Measurements from ENCODE around the gene ZNF148. TPM values are rescaled to one million over a fixed set of nuclear protein-coding genes. Genes with fewer than 3 reads are reported as not detected.

The ZNF148 gene
- total RNA-seq, 4 donors from 2014 or later, result 32.4 to 50.7 (median 39.4) TPM

GRCh38 chr3:125300416-125300815 lies 74.7 kb downstream of the ZNF148 start:
- no peak for TF ChIP-seq EP300 (IDR thresholded peaks at IDR 0.05)
- TF ChIP-seq POLR2A (IDR thresholded peaks at IDR 0.05), result no peak
- no peak for TF ChIP-seq POLR2AphosphoS5 (IDR thresholded peaks at IDR 0.05)
- TF ChIP-seq, protein P1, sequence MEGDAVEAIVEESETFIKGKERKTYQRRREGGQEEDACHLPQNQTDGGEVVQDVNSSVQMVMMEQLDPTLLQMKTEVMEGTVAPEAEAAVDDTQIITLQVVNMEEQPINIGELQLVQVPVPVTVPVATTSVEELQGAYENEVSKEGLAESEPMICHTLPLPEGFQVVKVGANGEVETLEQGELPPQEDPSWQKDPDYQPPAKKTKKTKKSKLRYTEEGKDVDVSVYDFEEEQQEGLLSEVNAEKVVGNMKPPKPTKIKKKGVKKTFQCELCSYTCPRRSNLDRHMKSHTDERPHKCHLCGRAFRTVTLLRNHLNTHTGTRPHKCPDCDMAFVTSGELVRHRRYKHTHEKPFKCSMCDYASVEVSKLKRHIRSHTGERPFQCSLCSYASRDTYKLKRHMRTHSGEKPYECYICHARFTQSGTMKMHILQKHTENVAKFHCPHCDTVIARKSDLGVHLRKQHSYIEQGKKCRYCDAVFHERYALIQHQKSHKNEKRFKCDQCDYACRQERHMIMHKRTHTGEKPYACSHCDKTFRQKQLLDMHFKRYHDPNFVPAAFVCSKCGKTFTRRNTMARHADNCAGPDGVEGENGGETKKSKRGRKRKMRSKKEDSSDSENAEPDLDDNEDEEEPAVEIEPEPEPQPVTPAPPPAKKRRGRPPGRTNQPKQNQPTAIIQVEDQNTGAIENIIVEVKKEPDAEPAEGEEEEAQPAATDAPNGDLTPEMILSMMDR (IDR thresholded peaks at IDR 0.05), result no peak
- H3K9me3 ChIP-seq, result no peaks in the 10 kb centered on the region
- no peak for ATAC-seq
- H3K4me1 ChIP-seq, result peaks cover 0 to 15% (median 0%) of the 10 kb centered on the region in 3 donors
- H3K27me3 ChIP-seq, result no peaks in the 10 kb centered on the region
- WGBS, 2 donors (ENCODE audit: low coverage in 1 of 2), result 80 to 83% methylated on average over 3 of the region's 3 CpGs
- peaks cover 0 to 4% of the 10 kb centered on the region in 2 donors for H3K36me3 ChIP-seq
- H3K4me3 ChIP-seq, result no peak overlapping the region
- no peak overlapping the region for H3K27ac ChIP-seq

DNA sequence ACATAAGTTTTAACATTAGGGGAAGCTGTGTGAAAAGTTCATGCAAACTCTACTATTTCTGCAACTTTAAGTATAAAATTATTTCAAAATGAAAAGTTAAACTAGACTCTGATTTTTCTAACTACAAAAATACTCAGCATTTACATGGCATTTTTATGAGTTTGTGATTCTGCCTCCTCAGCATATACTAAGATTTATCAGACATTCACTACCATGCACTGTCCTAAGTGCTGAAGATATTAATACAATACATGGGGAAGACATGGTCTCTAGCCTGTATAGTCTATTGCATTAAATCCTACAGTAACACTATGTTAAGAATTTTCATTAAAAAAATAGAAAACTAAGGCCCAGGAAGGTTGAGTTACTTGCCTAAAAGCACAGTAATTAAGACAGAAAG lies 80.7 kb downstream of the ZNF148 start:
- no peaks in the 10 kb centered on the region for H3K27me3 ChIP-seq
- H3K4me1 ChIP-seq, result peaks cover 0 to 5% (median 0%) of the 10 kb centered on the region in 3 donors
- H3K36me3 ChIP-seq, result no peaks in the 10 kb centered on the region
- ATAC-seq, result no peak
- no peak overlapping the region for H3K27ac ChIP-seq
- H3K4me3 ChIP-seq, result no peak overlapping the region
- no peaks in the 10 kb centered on the region for H3K9me3 ChIP-seq
- TF ChIP-seq, protein P1 (IDR thresholded peaks at IDR 0.05), result no peak
- no peak for TF ChIP-seq POLR2AphosphoS5 (IDR thresholded peaks at IDR 0.05)
- TF ChIP-seq EP300 (IDR thresholded peaks at IDR 0.05), result no peak
- TF ChIP-seq POLR2A (IDR thresholded peaks at IDR 0.05), result no peak

GRCh38 chr3:125292015-125292414 lies 83.1 kb downstream of the ZNF148 start:
- no peaks in the 10 kb centered on the region for H3K27me3 ChIP-seq

GRCh38 chr3:125289429-125289981 lies 85.6 kb downstream of the ZNF148 start:
- 70 to 100% methylated on average over 4 of the region's 4 CpGs for WGBS, 2 donors (ENCODE audit: low coverage in 1 of 2)
- Histone ChIP-seq H3K36me3 (peaks cover 0 to 11% of the 10 kb centered on the region in 2 donors), H3K4me3 (no peak overlapping the region), H3K4me1 (peaks cover 0 to 5% (median 0%) of the 10 kb centered on the region in 3 donors), H3K27me3 (no peaks in the 10 kb centered on the region), H3K9me3 (no peaks in the 10 kb centered on the region), H3K27ac (no peak overlapping the region)
- ATAC-seq, result no peak
- TF ChIP-seq POLR2A (IDR thresholded peaks at IDR 0.05) (no peak), POLR2AphosphoS5 (IDR thresholded peaks at IDR 0.05) (no peak), EP300 (IDR thresholded peaks at IDR 0.05) (no peak)
- TF ChIP-seq, protein P1 (IDR thresholded peaks at IDR 0.05), result no peak

More at GRCh38 chr3:125292015-125292414, 83.1 kb downstream of the ZNF148 start:
- Histone ChIP-seq H3K9me3 (no peaks in the 10 kb centered on the region), H3K27ac (no peak overlapping the region), H3K36me3 (peaks cover 0 to 11% of the 10 kb centered on the region in 2 donors), H3K4me3 (no peak overlapping the region), H3K4me1 (peaks cover 0 to 5% (median 0%) of the 10 kb centered on the region in 3 donors)
- TF ChIP-seq, protein P1 (IDR thresholded peaks at IDR 0.05), result no peak
- TF ChIP-seq POLR2AphosphoS5 (IDR thresholded peaks at IDR 0.05) (no peak), EP300 (IDR thresholded peaks at IDR 0.05) (no peak), POLR2A (IDR thresholded peaks at IDR 0.05) (no peak)
- WGBS, 2 donors (ENCODE audit: low coverage in 1 of 2), result 84 to 95% methylated on average over 4 of the region's 4 CpGs
- no peak for ATAC-seq

DNA sequence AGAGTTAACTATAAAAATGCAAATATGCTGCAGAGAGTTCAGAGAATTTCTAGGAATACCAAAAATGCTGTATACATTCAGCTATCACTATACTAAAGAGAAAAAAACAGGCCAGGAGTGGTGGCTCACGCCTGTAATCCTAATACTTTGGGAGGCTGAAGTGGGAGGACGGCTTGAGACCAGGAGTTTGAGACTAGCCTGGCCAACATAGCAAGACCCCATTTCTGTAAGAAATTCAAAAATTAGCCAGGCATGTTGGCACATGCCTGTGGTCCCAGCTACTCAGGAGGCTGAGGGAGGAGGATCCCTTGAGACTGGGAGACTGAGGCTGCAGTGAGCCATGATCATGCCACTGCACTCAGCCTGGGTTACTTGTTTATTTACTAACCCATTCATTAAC lies 87.9 kb downstream of the ZNF148 start:
- Histone ChIP-seq H3K36me3 (peaks cover 0 to 11% of the 10 kb centered on the region in 2 donors), H3K27ac (no peak overlapping the region), H3K9me3 (no peaks in the 10 kb centered on the region), H3K4me3 (no peak overlapping the region), H3K4me1 (peaks cover 0 to 5% (median 0%) of the 10 kb centered on the region in 3 donors), H3K27me3 (no peaks in the 10 kb centered on the region)
- ATAC-seq, result no peak
- TF ChIP-seq POLR2A (IDR thresholded peaks at IDR 0.05) (no peak), EP300 (IDR thresholded peaks at IDR 0.05) (no peak), POLR2AphosphoS5 (IDR thresholded peaks at IDR 0.05) (no peak)
- TF ChIP-seq, protein P1 (IDR thresholded peaks at IDR 0.05), result no peak
- 100% methylated on average over 2 of the region's 2 CpGs for WGBS, 2 donors (ENCODE audit: low coverage in 1 of 2)
